ENCODE measurements around the gene GLMN. TPM values are rescaled to one million over a fixed set of nuclear protein-coding genes. Genes with fewer than 3 reads are reported as not detected.

The GLMN gene
- total RNA-seq, 4 donors from 2014 or later: 4.6 to 9.3 (median 5.1) TPM

DNA sequence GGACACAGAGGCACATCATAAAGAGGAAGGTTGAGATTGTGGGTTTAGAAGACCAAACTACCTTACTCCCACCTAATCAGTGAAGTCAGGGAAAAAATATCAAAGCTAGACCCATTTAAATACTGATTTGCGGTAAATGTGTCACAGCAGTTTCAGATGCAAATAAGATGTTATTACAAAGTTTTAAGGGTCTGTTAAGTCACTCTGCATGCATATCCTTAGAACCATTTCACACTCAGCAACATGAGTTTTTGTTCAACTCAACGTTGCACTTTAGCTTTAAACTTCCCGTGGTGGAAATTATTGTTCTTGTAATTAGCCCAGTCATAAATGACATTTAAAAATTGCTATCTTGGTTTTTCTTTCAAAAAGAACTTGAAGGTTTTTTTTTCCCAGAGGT, 34.9 kb upstream of the GLMN start:
- 79% methylated on average over 3 of the region's 3 CpGs for WGBS, 2 donors
- DNase-seq (ENCODE audit: low spot score in 2 of 2): no peak

DNA sequence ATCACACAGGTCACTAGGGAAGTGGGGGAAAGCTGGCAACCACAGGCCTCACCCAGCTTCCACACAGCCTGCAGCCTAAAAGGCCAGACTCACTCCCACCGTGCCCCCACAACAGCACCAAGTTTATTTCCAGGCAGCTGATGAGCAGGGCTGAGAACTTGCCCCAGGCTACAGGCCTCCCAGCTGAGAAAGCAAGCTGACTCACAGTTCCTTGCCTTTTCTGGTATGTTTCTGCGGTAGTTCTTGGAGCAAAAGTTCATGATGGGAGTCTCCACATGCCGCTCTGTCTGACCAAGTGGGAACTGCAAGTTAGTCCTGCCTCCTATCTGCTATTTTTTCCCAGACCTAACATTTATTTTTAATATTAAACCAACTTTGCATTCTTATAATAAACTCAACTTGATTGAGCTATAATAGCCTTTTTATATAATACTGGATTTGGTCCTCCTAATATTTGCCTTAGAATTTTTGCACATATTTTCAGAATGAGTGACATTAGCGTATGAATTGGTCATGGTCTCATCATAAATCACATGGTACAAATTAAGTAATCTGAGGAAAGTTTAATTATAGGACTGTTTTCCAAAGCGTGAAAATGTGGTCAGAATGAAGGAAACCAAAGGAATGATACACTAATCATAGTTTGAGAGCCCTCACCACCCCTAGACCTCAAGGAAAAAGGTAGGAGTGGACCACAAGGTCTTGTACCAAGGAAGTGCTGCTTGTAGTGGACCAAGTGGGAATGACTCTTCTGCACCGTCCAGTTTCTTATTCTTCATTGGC, 30.8 kb upstream of the GLMN start:
- no peak for TF ChIP-seq POLR2A (IDR thresholded peaks at IDR 0.05)
- TF ChIP-seq, protein P1, sequence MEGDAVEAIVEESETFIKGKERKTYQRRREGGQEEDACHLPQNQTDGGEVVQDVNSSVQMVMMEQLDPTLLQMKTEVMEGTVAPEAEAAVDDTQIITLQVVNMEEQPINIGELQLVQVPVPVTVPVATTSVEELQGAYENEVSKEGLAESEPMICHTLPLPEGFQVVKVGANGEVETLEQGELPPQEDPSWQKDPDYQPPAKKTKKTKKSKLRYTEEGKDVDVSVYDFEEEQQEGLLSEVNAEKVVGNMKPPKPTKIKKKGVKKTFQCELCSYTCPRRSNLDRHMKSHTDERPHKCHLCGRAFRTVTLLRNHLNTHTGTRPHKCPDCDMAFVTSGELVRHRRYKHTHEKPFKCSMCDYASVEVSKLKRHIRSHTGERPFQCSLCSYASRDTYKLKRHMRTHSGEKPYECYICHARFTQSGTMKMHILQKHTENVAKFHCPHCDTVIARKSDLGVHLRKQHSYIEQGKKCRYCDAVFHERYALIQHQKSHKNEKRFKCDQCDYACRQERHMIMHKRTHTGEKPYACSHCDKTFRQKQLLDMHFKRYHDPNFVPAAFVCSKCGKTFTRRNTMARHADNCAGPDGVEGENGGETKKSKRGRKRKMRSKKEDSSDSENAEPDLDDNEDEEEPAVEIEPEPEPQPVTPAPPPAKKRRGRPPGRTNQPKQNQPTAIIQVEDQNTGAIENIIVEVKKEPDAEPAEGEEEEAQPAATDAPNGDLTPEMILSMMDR (IDR thresholded peaks at IDR 0.05): no peak
- DNase-seq (ENCODE audit: low spot score in 2 of 2): no peak
- intact Hi-C loops (cut with DNase I; ENCODE audit: low total_unique reads): no loop called here
- H3K4me3 ChIP-seq (ENCODE audit: low read depth, poor library complexity, severe bottlenecking): no peak overlapping the region
- 93 to 96% methylated on average over 6 of the region's 6 CpGs for WGBS, 2 donors

More for the DNA sequence above, 34.9 kb upstream of the GLMN start:
- intact Hi-C loops (cut with DNase I; ENCODE audit: low total_unique reads): no loop called here
- TF ChIP-seq, protein P1 (IDR thresholded peaks at IDR 0.05): no peak
- TF ChIP-seq POLR2A (IDR thresholded peaks at IDR 0.05): no peak
- no peak overlapping the region for H3K4me3 ChIP-seq (ENCODE audit: low read depth, poor library complexity, severe bottlenecking)

DNA sequence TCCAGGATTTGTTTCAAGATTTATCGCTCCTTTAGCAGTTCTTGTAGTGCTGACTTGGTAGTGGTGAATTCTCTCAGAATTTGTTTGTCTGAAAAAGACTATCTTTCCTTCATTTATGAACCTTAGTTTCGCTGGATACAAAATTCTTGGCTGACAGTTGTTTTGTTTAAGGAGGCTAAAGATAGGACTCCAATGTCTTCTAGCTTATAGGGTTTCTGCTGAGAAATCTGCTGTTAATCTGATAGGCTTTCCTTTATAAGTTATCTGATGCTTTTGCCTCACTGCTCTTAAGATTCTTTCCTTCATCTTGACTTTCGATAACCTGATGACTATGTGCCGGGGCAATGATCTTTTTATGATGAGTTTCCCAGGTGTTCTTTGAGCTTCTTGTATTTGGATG, 29.0 kb upstream of the GLMN start:
- intact Hi-C loops (cut with DNase I; ENCODE audit: low total_unique reads): no loop called here
- TF ChIP-seq POLR2A (IDR thresholded peaks at IDR 0.05): no peak
- TF ChIP-seq, protein P1 (IDR thresholded peaks at IDR 0.05): no peak
- 94 to 96% methylated on average over 4 of the region's 4 CpGs for WGBS, 2 donors
- no peak overlapping the region for H3K4me3 ChIP-seq (ENCODE audit: low read depth, poor library complexity, severe bottlenecking)
- DNase-seq (ENCODE audit: low spot score in 2 of 2): no peak

DNA sequence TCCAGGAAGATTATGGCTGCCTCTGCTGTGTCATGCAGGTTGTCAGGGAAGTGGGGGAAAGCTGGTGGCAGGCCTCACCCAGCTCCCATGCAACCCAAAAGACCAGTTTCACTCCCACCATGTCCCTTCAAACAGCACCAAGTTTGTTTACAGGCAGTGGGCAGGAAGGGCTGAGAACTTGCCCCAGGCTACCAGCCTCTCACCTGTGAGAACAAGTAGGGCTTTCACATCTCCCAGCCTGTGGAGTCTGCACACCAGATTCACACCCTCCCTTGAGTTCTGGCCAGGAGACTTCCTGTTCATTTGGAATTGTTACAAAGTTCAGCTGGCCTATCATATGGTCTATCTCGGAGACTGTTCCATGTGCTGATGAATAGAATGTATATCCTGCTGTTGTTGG, 27.9 kb upstream of the GLMN start:
- 96 to 100% methylated on average over 1 of the region's 1 CpG for WGBS, 2 donors

DNA sequence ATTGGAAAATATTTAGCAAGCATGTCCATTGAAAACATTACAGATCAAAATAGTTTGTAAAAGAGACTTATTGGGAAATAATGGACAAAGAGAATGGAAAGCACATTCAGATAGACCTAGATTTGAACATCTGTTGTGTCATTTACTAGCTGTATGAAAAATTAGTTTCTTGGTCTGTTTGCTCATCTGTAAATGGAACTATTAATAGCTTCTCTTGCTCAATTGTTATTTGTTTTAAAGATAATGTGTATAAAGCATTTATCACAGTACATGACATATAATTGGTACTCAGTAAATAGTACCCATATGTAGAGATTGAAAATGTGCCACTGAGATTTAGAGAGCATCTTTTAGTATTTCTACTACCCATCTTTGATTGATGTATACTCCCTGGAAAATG, 26.0 kb upstream of the GLMN start:
- no peak for DNase-seq (ENCODE audit: low spot score in 2 of 2)
- TF ChIP-seq, protein P1 (IDR thresholded peaks at IDR 0.05): no peak
- no peak for TF ChIP-seq POLR2A (IDR thresholded peaks at IDR 0.05)
- intact Hi-C loops (cut with DNase I; ENCODE audit: low total_unique reads): no loop called here
- H3K4me3 ChIP-seq (ENCODE audit: low read depth, poor library complexity, severe bottlenecking): no peak overlapping the region

More for the DNA sequence above, 27.9 kb upstream of the GLMN start:
- H3K4me3 ChIP-seq (ENCODE audit: low read depth, poor library complexity, severe bottlenecking): no peak overlapping the region
- no peak for TF ChIP-seq POLR2A (IDR thresholded peaks at IDR 0.05)
- TF ChIP-seq, protein P1 (IDR thresholded peaks at IDR 0.05): no peak
- no peak for DNase-seq (ENCODE audit: low spot score in 2 of 2)
- intact Hi-C loops (cut with DNase I; ENCODE audit: low total_unique reads): no loop called here
